OCI-LY1 (cell line): ENCODE results near the gene MXRA5.

Experiments
- H2AFZ ChIP-seq: fragments of 200-600 bp; sonication (generic), shearing (Covaris generic); 2 replicates; pipeline ENCODE4 v1.6.0; 2014; ENCODE audit warnings: antibody characterized with exemption, mild to moderate bottlenecking, low read length
- H3F3A ChIP-seq: fragments of 200-600 bp; sonication (generic), shearing (Covaris generic); 2 replicates; pipeline ENCODE4 v1.6.0; 2014; ENCODE audit warnings: mild to moderate bottlenecking, antibody characterized with exemption, low read length, moderate library complexity; ENCODE audit not compliant: insufficient read depth
- H3K27ac ChIP-seq: fragments of 200-600 bp; sonication (generic); 2 replicates; pipeline ENCODE4 v1.5.1; 2014; ENCODE audit warnings: low read length, mixed run types, mild to moderate bottlenecking, low read depth; ENCODE audit not compliant: poor library complexity, severe bottlenecking
- H3K27me3 ChIP-seq: fragments of 200-600 bp; sonication (generic); 2 replicates; pipeline ENCODE4 v1.6.0; 2014; ENCODE audit warnings: antibody characterized with exemption, mild to moderate bottlenecking, low read length, moderate library complexity; ENCODE audit not compliant: insufficient read depth
- H3K36me3 ChIP-seq: fragments of 200-600 bp; sonication (generic); 2 replicates; pipeline ENCODE4 v1.6.1; 2014; ENCODE audit warnings: mild to moderate bottlenecking, antibody characterized with exemption, low read length, moderate library complexity, mixed read lengths; ENCODE audit not compliant: insufficient read depth
- H3K4me1 ChIP-seq: fragments of 200-600 bp; sonication (generic); 2 replicates; pipeline ENCODE4 v1.5.1; 2014; ENCODE audit warnings: mild to moderate bottlenecking, low read length, moderate library complexity; ENCODE audit not compliant: insufficient read depth, severe bottlenecking
- H3K4me2 ChIP-seq: fragments of 200-600 bp; sonication (generic), shearing (Covaris generic); 2 replicates; pipeline ENCODE4 v1.6.1; 2014; ENCODE audit warnings: low read length
- H3K4me3 ChIP-seq: fragments of 200-600 bp; sonication (generic); 2 replicates; pipeline ENCODE4 v1.5.1; 2014; ENCODE audit warnings: low read length, low read depth, mild to moderate bottlenecking, mixed read lengths; ENCODE audit not compliant: poor library complexity, severe bottlenecking
- H3K79me2 ChIP-seq: fragments of 200-600 bp; shearing (Covaris generic); 2 replicates; pipeline ENCODE4 v1.6.1; 2016; ENCODE audit warnings: mixed run types, low read length, mixed read lengths; ENCODE audit not compliant: insufficient read depth
- H3K9ac ChIP-seq: fragments of 200-600 bp; sonication (generic), shearing (Covaris generic); 2 replicates; pipeline ENCODE4 v1.6.1; 2014; ENCODE audit warnings: mild to moderate bottlenecking, low read length, mixed read lengths
- H3K9me2 ChIP-seq: fragments of 200-600 bp; sonication (generic), shearing (Covaris generic); 2 replicates; pipeline ENCODE4 v1.6.1; 2014; ENCODE audit warnings: low read depth, mild to moderate bottlenecking, low read length, mixed read lengths
- H3K9me3 ChIP-seq: fragments of 200-600 bp; shearing (Covaris generic); 2 replicates; pipeline ENCODE4 v1.6.1; 2014; ENCODE audit warnings: low read length, mixed read lengths
- H4K20me1 ChIP-seq: fragments of 200-600 bp; sonication (generic), shearing (Covaris generic); 2 replicates; pipeline ENCODE4 v1.6.0; 2016; ENCODE audit warnings: mild to moderate bottlenecking, low read length; ENCODE audit not compliant: insufficient read depth
- CTCF ChIP-seq: fragments of 200-600 bp; sonication (generic), shearing (Covaris generic); IDR thresholded peaks from 2 replicates; pipeline ENCODE4 v1.5.1; 2017; ENCODE audit warnings: mild to moderate bottlenecking, antibody characterized with exemption, low read length, moderate library complexity, mixed read lengths
- EZH2 ChIP-seq: fragments of 200-600 bp; sonication (generic), shearing (Covaris generic); IDR thresholded peaks from 2 replicates; pipeline ENCODE4 v1.8.0; 2017; ENCODE audit warnings: borderline replicate concordance, mixed run types, mild to moderate bottlenecking, antibody characterized with exemption, low read length, moderate library complexity, mixed read lengths

Gene MXRA5

GRCh38 chrX:3326681-3327080 lies 19.8 kb downstream of the MXRA5 start:
- H3K9me3 ChIP-seq = no peaks in the 10 kb centered on the region
- TF ChIP-seq CTCF = no peak
- TF ChIP-seq EZH2 = no peak
- H3K9me2 ChIP-seq = no peaks in the 10 kb centered on the region
- H3K4me3 ChIP-seq = no peak overlapping the region
- H3K27ac ChIP-seq = no peak overlapping the region
- H3K79me2 ChIP-seq = no peaks in the 10 kb centered on the region
- H3K36me3 ChIP-seq = no peaks in the 10 kb centered on the region
- no peaks in the 10 kb centered on the region for H3F3A ChIP-seq
- no peaks in the 10 kb centered on the region for H4K20me1 ChIP-seq
- H3K27me3 ChIP-seq = no peaks in the 10 kb centered on the region
- H3K9ac ChIP-seq = no peak overlapping the region
- H3K4me2 ChIP-seq = no peak overlapping the region
- H3K4me1 ChIP-seq = no peaks in the 10 kb centered on the region
- no peak overlapping the region for H2AFZ ChIP-seq

- no peak overlapping the region for H3K9ac ChIP-seq
- H3K9me2 ChIP-seq = no peaks in the 10 kb centered on the region
- no peak overlapping the region for H3K4me2 ChIP-seq
- no peaks in the 10 kb centered on the region for H3K36me3 ChIP-seq
- H3F3A ChIP-seq = no peaks in the 10 kb centered on the region
- no peak overlapping the region for H3K4me3 ChIP-seq
- no peaks in the 10 kb centered on the region for H3K4me1 ChIP-seq
- H3K79me2 ChIP-seq = no peaks in the 10 kb centered on the region
- no peaks in the 10 kb centered on the region for H3K9me3 ChIP-seq
- TF ChIP-seq CTCF = no peak
- no peak for TF ChIP-seq EZH2
- H3K27ac ChIP-seq = no peak overlapping the region
- H4K20me1 ChIP-seq = no peaks in the 10 kb centered on the region
- H2AFZ ChIP-seq = no peak overlapping the region
- H3K27me3 ChIP-seq = no peaks in the 10 kb centered on the region
Observed at GRCh38 chrX:3320471-3321046, 25.9 kb downstream of the MXRA5 start.

GRCh38 chrX:3317191-3317718 lies 29.2 kb downstream of the MXRA5 start:
- no peak overlapping the region for H3K27ac ChIP-seq
- no peaks in the 10 kb centered on the region for H3F3A ChIP-seq
- H3K9me3 ChIP-seq = no peaks in the 10 kb centered on the region
- H3K4me2 ChIP-seq = no peak overlapping the region
- no peaks in the 10 kb centered on the region for H3K27me3 ChIP-seq
- no peak overlapping the region for H2AFZ ChIP-seq
- H4K20me1 ChIP-seq = no peaks in the 10 kb centered on the region
- no peaks in the 10 kb centered on the region for H3K9me2 ChIP-seq
- H3K79me2 ChIP-seq = no peaks in the 10 kb centered on the region
- no peak overlapping the region for H3K9ac ChIP-seq
- no peaks in the 10 kb centered on the region for H3K4me1 ChIP-seq
- H3K4me3 ChIP-seq = no peak overlapping the region
- H3K36me3 ChIP-seq = no peaks in the 10 kb centered on the region
- TF ChIP-seq CTCF (no peak), EZH2 (no peak)
